HG03354 (cell line): ENCODE data around the gene ASH1L.
"Not testable (repeated sequence)": the region's sequence is repeated elsewhere in the genome, so short reads cannot be mapped to it uniquely, and the experiment has no call there.

Experiments
- ATAC-seq: cut with Tn5 transposase; IDR thresholded peaks from one replicate; pipeline ENCODE4 v1.9.1; 2021; ENCODE audit warnings: mild to moderate bottlenecking; ENCODE audit not compliant: unreplicated experiment, poor library complexity, severe bottlenecking

The ASH1L gene

DNA sequence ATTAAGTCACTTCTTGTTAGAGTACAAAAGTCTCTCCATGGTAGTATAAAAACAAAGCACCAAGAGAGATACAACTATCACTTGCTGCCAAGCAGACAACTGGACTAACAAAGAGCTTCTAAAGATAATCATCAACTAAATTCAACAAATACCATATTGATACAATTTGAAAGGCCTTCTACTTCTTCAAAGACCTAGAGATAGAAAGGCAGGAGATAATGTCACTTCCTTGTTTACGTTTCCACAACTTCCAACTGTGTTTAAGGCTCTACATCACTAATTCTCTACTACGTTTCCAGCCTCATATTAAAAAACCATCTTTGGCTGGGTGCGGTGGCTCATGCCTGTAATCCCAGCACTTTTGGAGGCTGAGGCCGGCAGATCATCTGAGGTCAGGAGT is 104.5 kb downstream of the ASH1L start:
- ATAC-seq, result no peak

DNA sequence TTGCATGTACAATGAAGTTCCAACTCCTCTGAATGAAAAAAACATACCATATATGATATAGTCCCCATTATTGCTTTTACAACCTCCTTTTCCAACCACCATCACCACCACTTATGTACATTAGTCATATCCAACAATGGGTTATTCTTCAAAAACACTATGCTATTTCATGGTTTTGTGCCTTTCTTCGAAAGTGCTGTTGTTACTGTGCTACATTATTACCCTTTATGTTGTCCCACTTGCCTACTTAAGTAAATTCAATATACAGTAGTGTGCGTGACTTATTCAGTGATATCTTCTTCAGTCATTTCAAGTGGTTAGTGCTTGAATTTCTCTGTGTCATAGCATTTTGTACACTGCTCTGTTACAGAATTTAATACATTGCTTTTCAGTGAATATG is 105.3 kb downstream of the ASH1L start:
- ATAC-seq, result no peak

DNA sequence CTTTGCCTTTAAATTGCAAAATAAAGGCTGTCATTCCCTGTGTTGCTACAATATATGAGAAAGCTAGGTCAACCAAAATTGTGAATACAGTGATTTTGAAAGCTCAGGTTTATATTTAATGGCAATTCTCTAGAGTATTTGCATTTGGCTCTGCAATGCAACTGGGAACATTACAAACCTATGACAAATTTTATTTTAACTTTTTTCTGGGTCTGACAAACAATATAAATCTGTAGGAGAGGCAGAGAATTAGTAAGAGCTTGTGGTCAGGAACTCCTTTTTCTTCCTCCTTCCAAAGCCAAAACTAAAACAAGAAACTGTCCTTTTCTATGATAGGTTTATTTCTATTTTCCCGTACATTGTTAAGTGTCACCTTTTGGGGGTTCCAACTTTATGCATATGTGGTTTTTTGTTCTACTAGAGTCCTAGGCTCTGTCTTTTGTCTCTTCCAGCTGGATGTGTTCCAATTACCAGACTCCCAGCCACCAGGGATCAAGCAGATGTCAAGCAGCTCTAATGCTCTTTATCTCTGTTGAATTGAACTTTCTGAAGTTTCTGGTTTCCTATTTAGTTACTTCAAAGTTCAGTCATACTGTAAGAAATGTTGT is 106.9 kb downstream of the ASH1L start:
- ATAC-seq, result no peak

DNA sequence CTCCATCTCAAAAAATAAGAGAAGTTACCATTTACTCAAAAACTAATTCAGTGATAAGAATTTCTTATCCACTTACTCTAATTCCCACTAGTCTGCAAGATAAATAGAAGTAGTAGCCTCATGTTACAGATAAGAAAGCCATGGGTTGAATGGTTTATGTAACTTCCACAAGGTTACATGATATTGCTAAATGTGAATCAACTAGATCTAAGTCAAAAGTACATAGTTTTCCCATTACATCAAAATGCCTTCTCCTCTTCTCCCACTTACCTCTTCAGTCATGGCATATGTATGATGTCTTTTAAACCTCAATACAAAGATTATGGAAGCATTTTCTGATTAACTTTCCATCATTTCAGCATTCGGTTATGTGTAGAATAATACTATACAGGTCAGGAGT is 108.5 kb downstream of the ASH1L start:
- ATAC-seq, result no peak

DNA sequence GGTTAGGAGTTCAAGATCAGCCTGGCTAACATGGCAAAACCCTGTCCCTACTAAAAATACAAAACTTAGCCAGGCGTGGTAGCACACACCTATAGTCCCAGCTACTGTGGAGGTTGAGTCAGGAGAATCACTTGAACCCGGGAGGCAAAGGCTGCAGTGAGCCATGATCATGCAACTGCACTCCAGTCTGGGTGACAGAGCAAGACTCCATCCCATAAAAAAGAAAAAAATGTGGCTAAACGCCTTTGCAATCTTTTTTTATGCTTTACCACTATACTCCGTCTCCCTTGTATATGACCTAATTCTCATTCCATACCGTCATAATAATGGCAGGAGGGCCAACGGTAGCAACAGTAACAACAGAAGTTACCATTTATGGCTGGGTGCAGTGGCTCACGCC is 109.5 kb downstream of the ASH1L start:
- no peak for ATAC-seq

DNA sequence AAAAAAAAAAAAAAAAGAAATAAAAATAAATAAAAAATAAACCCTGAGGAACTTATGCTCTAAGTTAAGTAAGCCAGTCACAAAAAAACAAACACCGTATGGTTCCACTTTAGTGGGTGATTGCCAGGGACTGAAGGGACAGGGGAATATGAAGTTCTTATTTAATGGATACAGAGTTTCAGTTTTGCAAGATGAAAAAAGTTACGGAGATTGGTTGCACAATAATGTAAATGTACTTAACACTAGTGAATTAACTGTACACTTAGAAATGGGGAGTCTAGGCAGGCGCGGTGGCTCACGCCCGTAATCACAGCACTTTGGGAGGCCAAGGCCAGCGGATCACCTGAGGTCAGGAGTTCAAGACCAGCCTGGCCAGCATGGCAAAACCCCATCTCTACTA is 111.4 kb downstream of the ASH1L start:
- ATAC-seq, result no peak

DNA sequence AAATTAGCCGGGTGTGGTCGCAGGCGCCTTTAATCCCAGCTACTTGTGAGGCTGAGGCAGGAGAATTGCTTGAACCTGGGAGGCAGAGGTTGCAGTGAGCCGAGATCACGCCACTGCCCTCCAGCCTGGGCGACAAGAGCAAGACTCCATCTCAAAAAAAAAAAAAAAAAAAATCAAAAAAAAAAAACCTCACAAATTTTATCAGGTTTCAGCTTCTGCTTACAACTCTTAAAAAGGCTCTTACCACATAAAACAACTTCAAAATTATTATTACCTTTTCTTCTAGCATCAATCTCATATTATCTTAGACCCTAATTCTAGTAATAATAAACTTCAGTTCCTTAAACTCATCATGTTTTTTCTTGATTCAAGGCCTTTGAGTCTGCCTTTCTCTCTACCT is 120.2 kb downstream of the ASH1L start:
- not testable (repeated sequence) for ATAC-seq

DNA sequence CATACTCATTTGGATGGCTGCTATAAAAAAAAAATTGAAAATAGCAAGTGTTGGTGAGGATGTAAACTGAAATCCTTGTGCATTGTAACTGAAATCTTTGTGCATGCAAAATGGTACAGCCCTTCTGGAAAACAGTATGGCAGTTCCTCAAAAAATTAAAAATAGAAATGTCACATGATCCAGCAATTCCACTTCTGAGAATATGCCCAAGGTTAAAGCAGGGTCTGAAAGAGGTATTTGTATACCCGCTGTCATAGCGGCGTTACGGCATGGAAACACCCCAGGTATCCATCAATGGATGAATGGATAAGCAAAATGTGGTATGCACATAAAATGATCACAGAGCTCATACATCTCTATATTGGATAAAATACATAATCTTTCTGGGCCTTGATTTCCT is 125.2 kb downstream of the ASH1L start:
- ATAC-seq, result no peak

DNA sequence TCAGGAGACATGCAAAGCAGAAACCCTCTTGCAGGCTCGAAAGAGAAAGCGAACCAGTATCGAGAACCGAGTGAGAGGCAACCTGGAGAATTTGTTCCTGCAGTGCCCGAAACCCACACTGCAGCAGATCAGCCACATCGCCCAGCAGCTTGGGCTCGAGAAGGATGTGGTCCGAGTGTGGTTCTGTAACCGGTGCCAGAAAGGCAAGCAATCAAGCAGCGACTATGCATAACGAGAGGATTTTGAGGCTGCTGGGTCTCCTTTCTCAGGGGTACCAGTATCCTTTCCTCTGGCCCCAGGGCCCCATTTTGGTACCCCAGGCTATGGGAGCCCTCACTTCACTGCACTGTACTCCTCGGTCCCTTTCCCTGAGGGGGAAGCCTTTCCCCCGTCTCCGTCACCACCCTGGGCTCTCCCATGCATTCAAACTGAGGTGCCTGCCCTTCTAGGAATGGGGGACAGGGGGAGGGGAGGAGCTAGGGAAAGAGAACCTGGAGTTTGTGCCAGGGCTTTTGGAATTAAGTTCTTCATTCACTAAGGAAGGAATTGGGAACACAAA is 128.7 kb downstream of the ASH1L start:
- not testable (repeated sequence) for ATAC-seq

DNA sequence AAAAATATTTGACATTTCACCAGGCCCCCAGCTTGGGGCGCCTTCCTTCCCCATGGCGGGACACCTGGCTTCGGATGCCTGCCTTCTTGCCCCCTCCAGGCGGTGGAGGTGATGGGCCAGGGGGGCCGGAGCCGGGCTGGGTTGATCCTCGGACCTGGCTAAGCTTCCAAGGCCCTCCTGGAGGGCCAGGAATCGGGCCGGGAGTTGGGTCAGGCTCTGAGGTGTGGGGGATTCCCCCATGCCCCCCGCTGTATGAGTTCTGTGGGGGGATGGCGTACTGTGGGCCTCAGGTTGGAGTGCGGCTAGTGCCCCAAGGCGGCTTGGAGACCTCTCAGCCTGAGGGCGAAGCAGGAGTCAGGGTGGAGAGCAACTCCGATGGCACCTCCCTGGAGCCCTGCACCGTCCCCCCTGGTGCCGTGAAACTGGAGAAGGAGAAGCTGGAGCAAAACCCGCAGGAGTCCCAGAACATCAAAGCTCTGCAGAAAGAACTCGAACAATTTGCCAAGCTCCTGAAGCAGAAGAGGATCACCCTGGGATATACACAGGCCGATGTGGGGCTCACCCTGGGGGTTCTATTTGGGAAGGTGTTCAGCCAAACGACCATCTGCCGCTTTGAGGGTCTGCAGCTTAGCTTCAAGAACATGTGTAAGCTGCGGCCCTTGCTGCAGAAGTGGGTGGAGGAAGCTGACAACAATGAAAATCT is 129.3 kb downstream of the ASH1L start:
- ATAC-seq, result not testable (repeated sequence)

DNA sequence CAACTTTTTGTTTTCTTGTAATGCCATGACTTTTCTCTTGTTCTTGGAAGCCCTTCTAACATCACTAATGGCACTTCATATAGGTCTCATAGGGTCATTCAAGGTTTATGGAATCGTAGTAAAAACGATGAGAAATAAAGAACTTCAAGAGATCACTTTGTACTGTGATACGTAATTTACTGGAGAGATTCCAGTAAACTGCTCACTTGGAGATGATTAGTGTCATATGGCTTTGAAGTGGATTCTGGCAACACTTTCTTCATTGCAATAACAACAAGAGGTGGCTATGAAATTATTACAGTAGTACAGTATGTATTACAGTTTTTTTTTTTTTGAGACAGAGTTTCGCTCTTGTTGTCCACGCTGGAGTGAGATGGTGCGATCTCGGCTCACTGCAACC is 138.5 kb downstream of the ASH1L start:
- no peak for ATAC-seq

DNA sequence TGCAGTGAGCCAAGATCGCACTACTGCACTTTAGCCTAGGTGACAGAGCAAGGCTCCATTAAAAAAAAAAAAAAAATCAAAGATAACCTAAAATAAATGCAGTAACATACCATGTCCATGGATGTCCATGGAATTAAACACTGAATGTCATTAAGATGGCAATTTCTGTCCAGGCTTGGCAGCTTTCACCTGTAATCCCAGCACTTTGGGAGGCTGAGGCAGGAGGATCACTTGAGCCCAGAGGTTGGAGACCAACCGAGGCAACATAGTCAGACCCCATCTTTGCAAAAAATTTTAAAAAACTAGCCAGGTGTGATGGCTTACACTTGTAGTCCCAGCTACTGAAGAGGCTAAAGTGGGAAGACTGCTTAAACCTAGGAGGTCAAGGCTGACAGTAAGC is 141.8 kb downstream of the ASH1L start:
- no peak for ATAC-seq

DNA sequence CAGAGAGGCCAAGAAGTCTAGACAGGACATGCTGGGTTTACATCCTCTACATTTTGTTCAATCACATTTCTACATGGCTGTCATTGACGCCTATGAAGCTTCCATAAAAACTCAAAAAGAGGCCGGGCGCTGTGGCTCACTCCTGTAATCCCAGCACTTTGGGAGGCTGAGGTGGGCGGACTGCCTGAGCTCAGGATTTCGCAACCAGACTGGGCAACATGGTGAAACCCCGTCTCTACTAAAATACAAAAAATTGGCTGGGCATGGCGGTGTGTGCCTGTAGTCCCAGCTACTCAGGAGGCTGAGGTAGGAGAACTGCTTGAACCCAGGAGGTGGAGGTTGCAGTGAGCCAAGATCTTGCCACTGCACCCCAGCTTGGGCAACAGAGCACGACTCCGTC is 150.8 kb downstream of the ASH1L start:
- ATAC-seq, result not testable (repeated sequence)

DNA sequence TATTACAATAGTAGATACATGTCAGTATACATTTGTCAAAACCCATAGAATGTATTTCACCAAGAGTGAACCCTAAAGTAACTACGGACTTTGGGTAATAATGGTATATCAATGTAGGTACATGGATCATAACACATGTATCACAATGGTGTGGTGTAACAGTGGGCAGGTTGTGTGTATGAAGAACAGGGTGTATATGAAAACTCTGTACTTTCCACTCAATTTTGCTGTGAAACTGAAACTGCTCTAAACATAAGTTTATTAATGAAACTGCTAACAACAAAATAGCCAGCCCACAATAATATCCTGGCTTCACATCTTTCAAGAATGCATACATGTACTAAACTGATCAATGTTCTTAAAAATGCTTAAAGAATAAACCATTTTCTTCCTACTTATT is 151.7 kb downstream of the ASH1L start:
- ATAC-seq, result no peak

DNA sequence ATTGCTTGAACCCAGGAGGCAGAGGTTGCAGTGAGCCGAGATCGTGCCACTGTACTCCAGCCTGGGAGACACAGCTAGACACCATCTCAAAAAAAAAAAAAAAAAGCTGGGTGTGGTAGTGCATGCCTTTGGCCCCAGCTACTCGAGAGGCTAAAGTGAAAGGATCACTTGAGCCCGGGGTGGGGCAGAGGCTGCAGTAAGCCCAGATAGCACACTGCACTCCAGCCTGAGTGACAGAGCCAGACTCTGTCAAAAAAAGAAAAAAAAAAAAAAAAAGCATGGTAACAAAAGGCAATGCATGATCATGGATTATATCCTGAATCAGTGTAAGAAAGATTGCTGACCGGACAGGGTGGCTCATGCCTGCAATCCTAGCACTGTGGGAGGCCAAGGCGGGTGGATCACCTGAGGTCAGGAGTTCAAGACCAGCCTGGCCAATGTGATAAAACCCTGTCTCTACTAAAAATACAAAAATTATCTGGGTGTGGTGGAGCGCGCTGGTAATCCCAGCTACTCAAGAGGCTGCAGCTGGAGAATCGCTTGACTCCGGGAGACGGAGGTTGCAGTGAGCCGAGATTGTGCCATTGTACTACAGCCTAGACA is 165.6 kb downstream of the ASH1L start:
- no peak for ATAC-seq

DNA sequence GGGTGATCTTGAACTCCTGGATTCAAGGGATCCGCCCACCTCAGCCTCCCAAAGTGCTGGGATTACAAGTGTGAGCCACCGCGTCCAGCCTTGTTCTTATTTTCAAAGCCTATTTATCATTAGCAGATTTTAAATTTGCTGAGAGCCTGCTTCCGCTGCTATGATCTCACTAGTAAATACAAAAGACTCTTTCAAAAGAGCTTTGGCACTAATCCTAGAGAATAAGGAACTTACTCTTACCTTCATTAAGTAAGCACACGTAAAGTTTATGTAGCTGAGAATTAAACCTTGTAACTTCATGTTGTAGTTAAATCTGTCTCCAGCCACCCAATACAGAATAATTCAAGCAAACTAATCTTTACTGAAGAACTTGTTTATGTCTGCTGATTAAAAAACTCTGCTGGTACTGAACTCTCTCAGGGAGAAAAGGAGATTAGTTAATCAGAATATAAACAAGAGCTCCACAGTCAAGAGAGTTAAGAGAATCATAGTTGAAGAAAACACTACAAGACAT is 169.6 kb downstream of the ASH1L start:
- ATAC-seq, result no peak

DNA sequence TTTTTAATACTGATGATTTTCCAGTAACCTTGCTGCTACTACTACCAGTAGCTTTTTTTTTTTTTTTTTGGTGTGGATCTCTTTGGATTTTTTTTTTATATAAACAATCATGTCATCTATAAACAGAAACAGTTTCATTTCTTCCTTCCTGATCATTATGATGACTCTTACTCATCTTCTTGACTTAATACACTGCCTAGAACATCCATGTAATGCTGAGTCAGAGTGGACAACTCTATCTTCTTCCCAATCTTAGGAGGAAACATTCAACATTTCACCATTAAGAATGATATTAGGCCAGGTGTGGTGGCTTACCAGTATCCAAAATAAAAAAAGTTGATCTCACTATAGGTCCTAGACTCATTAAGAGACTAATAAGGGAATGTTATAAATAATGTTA is 172.8 kb downstream of the ASH1L start:
- ATAC-seq, result no peak

DNA sequence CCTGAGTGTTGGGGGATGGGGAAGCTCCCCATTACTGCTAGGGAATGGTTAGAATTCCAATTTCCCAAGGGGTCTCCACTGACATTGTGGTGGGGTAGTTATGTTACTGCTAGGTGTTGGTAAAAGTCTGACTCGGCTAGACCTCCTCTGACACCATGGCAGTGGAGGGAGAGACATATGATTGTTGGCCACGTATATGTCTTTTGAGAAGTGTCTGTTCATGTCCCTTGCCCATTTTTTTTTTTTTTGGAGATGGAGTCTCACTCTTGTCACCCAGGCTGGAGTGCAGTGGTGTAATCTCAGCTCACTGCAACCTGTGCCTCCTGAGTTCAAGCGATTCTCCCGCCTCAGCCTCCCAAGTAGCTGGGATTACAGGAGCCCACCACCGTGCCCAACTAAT is 176.8 kb downstream of the ASH1L start:
- not testable (repeated sequence) for ATAC-seq

DNA sequence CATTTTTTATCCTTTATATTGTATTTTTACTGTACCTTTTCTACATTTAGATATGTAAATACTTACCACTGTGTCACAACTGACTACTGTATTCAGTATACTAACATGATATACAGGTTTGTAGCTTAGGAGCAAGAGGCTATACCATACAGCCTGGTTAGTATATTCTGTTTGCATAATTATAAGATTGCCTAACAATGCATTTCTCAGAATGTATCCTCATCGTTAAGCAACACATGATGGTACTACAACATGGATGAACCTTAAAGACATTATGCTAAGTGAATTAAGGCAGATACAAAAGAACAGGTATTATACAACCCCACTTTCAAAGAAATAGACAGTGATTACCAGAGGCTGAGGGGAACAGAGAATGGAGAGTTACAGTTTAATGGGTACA is 179.2 kb downstream of the ASH1L start:
- no peak for ATAC-seq

DNA sequence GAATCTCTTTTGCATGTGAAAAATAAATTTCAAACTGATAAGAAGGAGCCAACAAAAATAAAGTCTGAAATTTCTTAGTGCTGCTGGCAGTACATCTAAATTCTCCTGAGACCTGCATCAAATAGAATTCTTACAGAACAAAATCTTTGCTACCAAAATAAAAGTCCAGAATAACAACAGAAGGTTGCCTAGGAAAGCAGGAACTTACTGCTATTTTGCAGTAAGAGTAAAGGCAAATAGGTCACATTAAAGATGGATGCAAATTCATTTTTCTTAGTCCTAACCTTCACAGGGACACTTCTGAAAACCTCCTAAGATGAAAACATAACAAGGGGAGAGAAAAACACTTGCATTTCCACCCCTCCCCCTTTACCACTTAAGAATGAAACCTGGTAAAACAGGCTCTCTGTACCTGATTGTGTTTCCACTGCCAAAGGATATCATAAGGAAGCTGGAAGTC is 182.9 kb downstream of the ASH1L start:
- no peak for ATAC-seq

DNA sequence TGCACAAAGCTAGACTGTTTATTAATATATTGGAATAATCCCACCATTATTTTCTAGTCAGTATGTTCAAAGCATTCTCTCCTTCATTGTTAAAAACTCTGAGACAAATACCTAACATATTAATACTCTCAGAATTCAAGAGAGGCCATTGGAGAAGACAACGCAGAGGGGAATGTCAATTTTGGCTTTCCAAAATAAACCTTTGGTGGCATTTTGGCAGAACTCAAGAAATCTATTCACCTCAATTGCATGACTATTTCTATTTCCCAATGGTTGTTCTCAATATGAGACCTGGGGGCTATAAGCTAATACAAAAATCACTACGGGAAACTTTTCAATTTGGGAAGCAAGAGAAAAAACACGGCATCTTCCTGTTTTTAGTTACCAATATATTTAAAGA is 183.4 kb downstream of the ASH1L start:
- no peak for ATAC-seq
